HUES64 (cell line): ENCODE measurements around the gene CCSAP.
"Not testable (repeated sequence)": the region's sequence is repeated elsewhere in the genome, so short reads cannot be mapped to it uniquely, and the experiment has no call there.

Experiments
- H3K27ac ChIP-seq: 2 replicates; pipeline ENCODE4 v1.7.0; 2013; ENCODE audit warnings: low read depth, low read length, inconsistent platforms
- H3K27me3 ChIP-seq: 2 replicates; pipeline ENCODE4 v1.6.1; 2013; ENCODE audit warnings: mild to moderate bottlenecking, low read length; ENCODE audit not compliant: insufficient read depth
- H3K36me3 ChIP-seq: 2 replicates; pipeline ENCODE4 v1.6.1; 2013; ENCODE audit warnings: mild to moderate bottlenecking, low read length; ENCODE audit not compliant: insufficient read depth
- H3K4me1 ChIP-seq: 2 replicates; pipeline ENCODE4 v1.6.1; 2013; ENCODE audit warnings: mild to moderate bottlenecking, low read length, moderate library complexity; ENCODE audit not compliant: insufficient read depth
- H3K4me3 ChIP-seq: 2 replicates; pipeline ENCODE4 v1.5.1; 2013; ENCODE audit warnings: mild to moderate bottlenecking, low read length, moderate library complexity
- H3K9ac ChIP-seq: 2 replicates; pipeline ENCODE4 v1.6.1; 2013; ENCODE audit warnings: mild to moderate bottlenecking, low read depth, low read length
- H3K9me3 ChIP-seq: 2 replicates; pipeline ENCODE4 v1.6.1; 2013; ENCODE audit warnings: low read depth, low read length; ENCODE audit not compliant: insufficient read depth
- WGBS: fragments of 150-250, 120-280 bp; methylation state at CpG from one replicate; pipeline ENCODE4 v1.1.7; 2013; ENCODE audit warnings: missing lambda C conversion rate; 5-methylcytosine and 5-hydroxymethylcytosine counted together

The CCSAP gene

DNA sequence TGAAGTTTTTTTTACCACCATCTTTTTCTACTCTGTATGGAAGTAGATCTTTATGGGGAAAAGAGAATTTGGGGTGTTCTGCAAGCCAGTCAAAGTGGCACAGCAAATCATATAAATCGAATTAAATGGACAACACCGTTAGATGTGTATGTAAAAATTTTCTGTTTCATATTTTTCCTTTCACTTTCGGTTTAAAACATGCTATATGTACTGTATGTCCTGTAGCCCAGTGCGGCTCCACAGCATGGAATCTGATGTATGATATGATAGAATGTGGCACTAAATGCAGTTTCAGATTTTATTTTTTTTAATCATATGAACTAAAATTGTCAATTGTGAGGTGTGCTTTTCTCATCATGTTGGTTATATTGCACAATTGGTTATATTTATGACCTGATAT lies 39.0 kb downstream of the CCSAP start:
- peaks cover 76% of the 10 kb centered on the region for H3K36me3 ChIP-seq
- H3K27ac ChIP-seq, result no peak overlapping the region
- H3K4me1 ChIP-seq, result no peaks in the 10 kb centered on the region; the same call in 1 of the 2 replicates
- 95% methylated on average over 4 of the region's 4 CpGs for WGBS
- no peak overlapping the region for H3K4me3 ChIP-seq
- H3K9me3 ChIP-seq, result no peaks in the 10 kb centered on the region
- H3K9ac ChIP-seq, result no peak overlapping the region
- no peaks in the 10 kb centered on the region for H3K27me3 ChIP-seq

- Histone ChIP-seq H3K27ac (no peak overlapping the region), H3K9me3 (no peaks in the 10 kb centered on the region), H3K36me3 (peaks cover 81% of the 10 kb centered on the region), H3K4me3 (no peak overlapping the region), H3K4me1 (no peaks in the 10 kb centered on the region; the same call in 1 of the 2 replicates), H3K9ac (no peak overlapping the region), H3K27me3 (no peaks in the 10 kb centered on the region)
- 92% methylated on average over 8 of the region's 8 CpGs for WGBS
Observed at GRCh38 chr1:229302740-229303139, 40.1 kb downstream of the CCSAP start.

DNA sequence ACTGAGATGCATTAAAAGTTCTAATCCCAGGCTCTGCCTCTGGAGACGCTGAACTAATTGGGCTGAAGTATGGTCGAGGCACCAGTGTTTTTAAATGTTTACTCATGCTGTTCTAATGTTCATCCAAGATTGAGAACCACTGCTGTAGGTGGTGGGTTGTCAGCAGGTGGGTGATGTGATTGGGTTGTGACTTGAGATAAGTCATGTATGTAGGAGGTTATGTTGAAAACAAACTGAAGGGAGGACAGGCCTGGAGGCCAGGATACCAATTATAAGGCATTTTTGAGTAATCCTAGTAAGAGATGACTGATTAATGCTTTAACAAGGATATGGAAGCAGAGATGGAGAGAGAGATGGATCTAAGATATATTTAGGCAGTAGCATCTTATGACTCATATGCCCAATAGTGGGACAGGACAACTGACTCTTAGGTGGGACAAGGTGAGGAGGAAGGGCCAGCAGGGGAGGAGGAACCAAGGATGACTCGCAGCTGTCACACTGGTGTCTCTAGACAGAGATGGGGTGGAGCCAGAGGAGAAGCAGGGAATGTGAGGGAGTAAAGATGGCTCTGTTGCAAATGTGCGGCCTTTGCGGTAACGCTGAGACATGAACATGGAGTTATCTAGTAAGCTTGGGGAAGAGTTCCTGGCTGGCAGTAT lies 42.6 kb downstream of the CCSAP start:
- Histone ChIP-seq H3K27ac (no peak overlapping the region), H3K36me3 (peaks cover 78% of the 10 kb centered on the region), H3K27me3 (no peaks in the 10 kb centered on the region), H3K9me3 (no peaks in the 10 kb centered on the region), H3K4me3 (no peak overlapping the region), H3K9ac (no peak overlapping the region), H3K4me1 (no peaks in the 10 kb centered on the region; the same call in 1 of the 2 replicates)
- 79% methylated on average over 6 of the region's 6 CpGs for WGBS

GRCh38 chr1:229298887-229299503 lies 43.9 kb downstream of the CCSAP start:
- H3K27me3 ChIP-seq, result no peaks in the 10 kb centered on the region
- H3K4me1 ChIP-seq, result no peaks in the 10 kb centered on the region; the same call in 1 of the 2 replicates
- H3K36me3 ChIP-seq, result peaks cover 65% of the 10 kb centered on the region
- 93% methylated on average over 4 of the region's 5 CpGs for WGBS
- no peak overlapping the region for H3K27ac ChIP-seq
- no peaks in the 10 kb centered on the region for H3K9me3 ChIP-seq
- H3K4me3 ChIP-seq, result no peak overlapping the region
- no peak overlapping the region for H3K9ac ChIP-seq

- Histone ChIP-seq H3K27me3 (no peaks in the 10 kb centered on the region), H3K4me3 (no peak overlapping the region), H3K9ac (no peak overlapping the region), H3K4me1 (no peaks in the 10 kb centered on the region; the same call in 1 of the 2 replicates), H3K36me3 (peaks cover 60% of the 10 kb centered on the region), H3K27ac (no peak overlapping the region), H3K9me3 (no peaks in the 10 kb centered on the region)
Observed at GRCh38 chr1:229298420-229298819, 44.4 kb downstream of the CCSAP start.

DNA sequence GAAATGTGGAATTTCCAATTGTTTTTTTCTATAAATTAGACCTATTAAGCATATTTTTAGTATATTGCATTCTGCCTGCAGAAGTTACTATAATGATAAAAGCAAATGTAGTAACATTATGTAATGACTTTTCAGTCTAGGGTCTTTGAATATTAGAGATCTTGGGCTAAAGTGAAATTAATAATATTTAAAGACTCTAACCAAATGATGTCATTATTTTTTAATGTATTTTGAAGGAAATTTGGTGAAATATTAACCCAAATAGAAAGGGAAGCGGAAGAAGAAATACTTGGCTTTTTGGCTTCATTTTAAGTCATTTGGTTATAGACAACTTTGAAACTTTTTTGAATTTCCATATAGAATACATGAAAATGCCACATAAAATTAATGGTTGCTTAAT lies 45.1 kb downstream of the CCSAP start:
- Histone ChIP-seq H3K36me3 (peaks cover 54% of the 10 kb centered on the region), H3K27ac (no peak overlapping the region), H3K4me3 (no peak overlapping the region), H3K4me1 (no peaks in the 10 kb centered on the region; the same call in 1 of the 2 replicates), H3K9me3 (no peaks in the 10 kb centered on the region), H3K9ac (no peak overlapping the region), H3K27me3 (no peaks in the 10 kb centered on the region)
- WGBS, result 100% methylated on average over 1 of the region's 1 CpG

- H3K9ac ChIP-seq, result no peak overlapping the region
- H3K4me1 ChIP-seq, result no peaks in the 10 kb centered on the region; the same call in 1 of the 2 replicates
- H3K36me3 ChIP-seq, result peaks cover 45% of the 10 kb centered on the region
- H3K27me3 ChIP-seq, result no peaks in the 10 kb centered on the region
- H3K9me3 ChIP-seq, result no peaks in the 10 kb centered on the region
- H3K4me3 ChIP-seq, result no peak overlapping the region
- H3K27ac ChIP-seq, result no peak overlapping the region
- WGBS, result 96% methylated on average over 3 of the region's 3 CpGs
Observed at GRCh38 chr1:229296541-229296941, 46.3 kb downstream of the CCSAP start.

- Histone ChIP-seq H3K4me3 (no peak overlapping the region), H3K27me3 (no peaks in the 10 kb centered on the region), H3K9ac (no peak overlapping the region), H3K36me3 (peaks cover 47% of the 10 kb centered on the region), H3K9me3 (no peaks in the 10 kb centered on the region), H3K4me1 (no peaks in the 10 kb centered on the region; the same call in 1 of the 2 replicates), H3K27ac (no peak overlapping the region)
- 96% methylated on average over 11 of the region's 11 CpGs for WGBS
Observed at GRCh38 chr1:229295745-229296144, 47.1 kb downstream of the CCSAP start.

GRCh38 chr1:229293528-229294204 lies 49.2 kb downstream of the CCSAP start:
- peaks cover 39% of the 10 kb centered on the region for H3K36me3 ChIP-seq
- H3K9me3 ChIP-seq, result no peaks in the 10 kb centered on the region
- H3K27me3 ChIP-seq, result no peaks in the 10 kb centered on the region
- no peak overlapping the region for H3K27ac ChIP-seq
- H3K4me3 ChIP-seq, result no peak overlapping the region
- WGBS, result 91% methylated on average over 10 of the region's 10 CpGs
- no peaks in the 10 kb centered on the region for H3K4me1 ChIP-seq
- H3K9ac ChIP-seq, result no peak overlapping the region

DNA sequence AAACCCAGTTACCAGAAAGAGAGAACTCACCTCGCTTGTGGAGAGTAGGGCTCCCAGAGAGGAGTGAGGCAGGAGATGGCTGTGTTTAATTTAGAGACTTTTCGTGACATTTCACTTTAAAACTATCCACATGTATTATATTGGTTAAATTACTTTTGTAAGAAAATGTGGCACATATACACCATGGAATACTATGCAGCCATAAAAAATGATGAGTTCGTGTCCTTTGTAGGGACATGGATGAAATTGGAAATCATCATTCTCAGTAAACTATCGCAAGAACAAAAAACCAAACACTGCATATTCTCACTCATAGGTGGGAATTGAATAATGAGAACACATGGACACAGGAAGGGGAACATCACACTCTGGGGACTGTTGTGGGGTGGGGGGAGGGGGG lies 51.2 kb downstream of the CCSAP start:
- WGBS, result 100% methylated on average over 1 of the region's 4 CpGs
- H3K4me1 ChIP-seq, H3K4me3 ChIP-seq, H3K9ac ChIP-seq, H3K27me3 ChIP-seq, H3K27ac ChIP-seq, H3K9me3 ChIP-seq: not testable (repeated sequence)
- peaks cover 21% of the 10 kb centered on the region for H3K36me3 ChIP-seq

- Histone ChIP-seq H3K4me1 (peaks cover 13% of the 10 kb centered on the region), H3K9ac (no peak overlapping the region), H3K36me3 (peaks cover 21% of the 10 kb centered on the region), H3K27ac (no peak overlapping the region), H3K27me3 (no peaks in the 10 kb centered on the region), H3K9me3 (no peaks in the 10 kb centered on the region), H3K4me3 (no peak overlapping the region)
- no CpG with 5 or more reads among the region's 1 CpG for WGBS
Observed at GRCh38 chr1:229288516-229288915, 54.3 kb downstream of the CCSAP start.
